Prostate gland (tissue), 2 donors: ENCODE data around the gene JPH3. TPM values are rescaled to one million over a fixed set of nuclear protein-coding genes. Genes with fewer than 3 reads are reported as not detected.

Source experiments
- DNase-seq: peaks from one replicate; pipeline ENCODE4 v3.0.0-alpha.2; 2019; ENCODE audit warnings: low spot score
- H3K27ac ChIP-seq, 2 donors: fragments of 200-600 bp; sonication (generic); 2 replicates each; pipeline ENCODE4 v1.5.1; 2017 to 2019
- H3K27me3 ChIP-seq: fragments of 200-600 bp; sonication (generic); replicated peaks from 2 replicates; pipeline ENCODE4 v1.5.1; 2019; ENCODE audit not compliant: insufficient read depth
- H3K36me3 ChIP-seq, 2 donors: fragments of 200-600 bp; sonication (generic); 1 replicate in 1 of 2; 2 replicates in 1 of 2; pipeline versions ENCODE4 v1.5.1 to v1.8.1; 2017 to 2019
- H3K4me1 ChIP-seq: fragments of 200-600 bp; sonication (generic); replicated peaks from 2 replicates; pipeline ENCODE4 v1.5.1; 2019
- H3K4me3 ChIP-seq, 2 donors: fragments of 200-600 bp; sonication (generic); 2 replicates each; pipeline ENCODE4 v1.5.1; 2017 to 2019
- H3K9me3 ChIP-seq: fragments of 200-600 bp; sonication (generic); 2 replicates; pipeline ENCODE4 v1.5.1; 2017
- CTCF ChIP-seq, 4 experiments: fragments of 200-600 bp in 2 of 4; fragments of 450-650 bp in 2 of 4; sonication (generic) in 2 of 4; IDR thresholded peaks; 1 replicate in 3 of 4; 2 replicates in 1 of 4; pipeline ENCODE4 v1.5.1; 2016 to 2019; ENCODE audit warnings: antibody characterized with exemption in 4 of 4, mild to moderate bottlenecking in 2 of 4, moderate library complexity in 2 of 4
- POLR2A ChIP-seq: fragments of 450-650 bp; IDR thresholded peaks from one replicate; pipeline ENCODE4 v1.6.1; 2016; ENCODE audit warnings: antibody characterized with exemption, mild to moderate bottlenecking
- POLR2AphosphoS5 ChIP-seq: sonication (generic); formaldehyde crosslinking; IDR thresholded peaks from one replicate; pipeline ENCODE4 v1.6.1; 2017; ENCODE audit warnings: antibody characterized with exemption
- WGBS: methylation state at CpG from one replicate; pipeline ENCODE4 v1.1.5; 2018; 5-methylcytosine and 5-hydroxymethylcytosine counted together
- intact Hi-C: fragments of 100-400 bp; cut with DNase I; formaldehyde crosslinking; loops from one replicate; pipeline ENCODE4 v1.14.2; 2022
- total RNA-seq, 2 donors: library from RNA; depleted of rRNA; stranded (reverse); fragments of >200 nt; gene quantifications; one replicate each; pipeline ENCODE4 v1.1.0, GENCODE V29; 2016

Gene JPH3
- total RNA-seq, 2 donors from 2014 or later: 1.0 to 6.1 TPM

- Histone ChIP-seq H3K4me1 (no peaks in the 10 kb centered on the region), H3K27ac (no peak overlapping the region), H3K9me3 (no peaks in the 10 kb centered on the region), H3K36me3 (no peaks in the 10 kb centered on the region), H3K4me3 (no peak overlapping the region), H3K27me3 (peaks cover 6% of the 10 kb centered on the region)
- WGBS: 85% methylated on average over 11 of the region's 14 CpGs
- TF ChIP-seq POLR2AphosphoS5 (no peak), POLR2A (no peak), CTCF (IDR thresholded peaks at IDR 0.05) (no peak)
- intact Hi-C loops: no loop called here
- no peak for DNase-seq
Measured at GRCh38 chr16:87687998-87688529, 85.8 kb downstream of the JPH3 start.

- H3K4me3 ChIP-seq: no peak overlapping the region
- no peak for TF ChIP-seq POLR2AphosphoS5
- TF ChIP-seq POLR2A: no peak
- no peaks in the 10 kb centered on the region for H3K9me3 ChIP-seq
- no peak overlapping the region for H3K27ac ChIP-seq
- H3K36me3 ChIP-seq: no peaks in the 10 kb centered on the region
- intact Hi-C loops: no loop called here
- no peaks in the 10 kb centered on the region for H3K4me1 ChIP-seq
- DNase-seq: no peak
- WGBS: 86% methylated on average over 37 of the region's 45 CpGs
- H3K27me3 ChIP-seq: peaks cover 2% of the 10 kb centered on the region
Measured at GRCh38 chr16:87688876-87689815, 86.8 kb downstream of the JPH3 start.

- no peak for TF ChIP-seq POLR2A
- 89% methylated on average over 42 of the region's 46 CpGs for WGBS
- Histone ChIP-seq H3K27me3 (peaks cover 2% of the 10 kb centered on the region), H3K27ac (no peak overlapping the region), H3K36me3 (no peaks in the 10 kb centered on the region), H3K4me3 (no peak overlapping the region), H3K4me1 (no peaks in the 10 kb centered on the region), H3K9me3 (no peaks in the 10 kb centered on the region)
- no peak for DNase-seq
- intact Hi-C loops: no loop called here
Measured at GRCh38 chr16:87689956-87690465, 87.7 kb downstream of the JPH3 start.

- DNase-seq: no peak
- Histone ChIP-seq H3K27me3 (peaks cover 2% of the 10 kb centered on the region), H3K27ac (no peak overlapping the region), H3K4me1 (no peaks in the 10 kb centered on the region), H3K4me3 (no peak overlapping the region), H3K9me3 (no peaks in the 10 kb centered on the region), H3K36me3 (no peaks in the 10 kb centered on the region)
- intact Hi-C loops: no loop called here
- TF ChIP-seq CTCF (IDR thresholded peaks at IDR 0.05): no peak
- 54% methylated on average over 30 of the region's 33 CpGs for WGBS
Measured at GRCh38 chr16:87690911-87691685, 88.8 kb downstream of the JPH3 start.

GRCh38 chr16:87691686-87692079 lies 89.4 kb downstream of the JPH3 start:
- Histone ChIP-seq H3K27ac (no peak overlapping the region), H3K4me1 (no peaks in the 10 kb centered on the region), H3K27me3 (peaks cover 2% of the 10 kb centered on the region), H3K36me3 (no peaks in the 10 kb centered on the region), H3K9me3 (no peaks in the 10 kb centered on the region), H3K4me3 (no peak overlapping the region)
- intact Hi-C loops: no loop called here
- 41% methylated on average over 14 of the region's 14 CpGs for WGBS
- TF ChIP-seq POLR2A (no peak), POLR2AphosphoS5 (no peak), CTCF (IDR thresholded peaks at IDR 0.05) (no peak)
- DNase-seq: no peak
